PFSK-1 (cell line): ENCODE data around the gene CNTNAP2.

ENCODE experiments used
- POLR2AphosphoS5 ChIP-seq: IDR thresholded peaks from 2 replicates; pipeline ENCODE4 v1.6.1; 2012; ENCODE audit warnings: low read depth, mild to moderate bottlenecking, control low read depth, low read length, moderate library complexity
- SIN3A ChIP-seq: IDR thresholded peaks from 2 replicates; pipeline ENCODE4 v1.6.1; 2012; ENCODE audit warnings: mild to moderate bottlenecking, low read length, moderate library complexity, borderline replicate concordance; ENCODE audit not compliant: insufficient read depth
- TAF1 ChIP-seq: IDR thresholded peaks from 2 replicates; pipeline ENCODE4 v1.6.1; 2012; ENCODE audit warnings: low read length, control low read depth, borderline replicate concordance; ENCODE audit not compliant: insufficient read depth

GRCh38 chr7:148031019-148031418, 1914.4 kb downstream of the CNTNAP2 start:
- no peak for TF ChIP-seq POLR2AphosphoS5
- no peak for TF ChIP-seq TAF1
- no peak for TF ChIP-seq SIN3A
